Measurements from ENCODE around the gene USP46.

GRCh38 chr4:52568351-52568750 lies 90.8 kb downstream of the USP46 start:
- no peak for TF ChIP-seq POLR2AphosphoS5 (IDR thresholded peaks at IDR 0.05)
- no peak for TF ChIP-seq CTCF (IDR thresholded peaks at IDR 0.05)
- TF ChIP-seq POLR2A (IDR thresholded peaks at IDR 0.05), result no peak
